HepG2 (cell line): ENCODE measurements around the gene PPP4R1. TPM values are rescaled to one million over a fixed set of nuclear protein-coding genes. Genes with fewer than 3 reads are reported as not detected.

Source experiments
- ATAC-seq: fragments of 200-7000 bp; cut with Tn5 transposase; 3 replicates; pipeline ENCODE4 v1.9.1; 2020; ENCODE audit warnings: mild to moderate bottlenecking, moderate library complexity
- Bru-seq: library from RNA; stranded (reverse); fragments of 400-500 nt; gene quantifications from one replicate; lab custom pipeline; 2021; lab: Mats Ljungman, UMichigan
- BruChase-seq, 2 experiments: library from RNA; stranded (reverse); fragments of 400-500 nt; gene quantifications; one replicate each; lab custom pipeline; 2021; lab: Mats Ljungman, UMichigan
- BruUV-seq: library from RNA; stranded (reverse); fragments of 400-500 nt; replicated peaks from 2 replicates; lab custom pipeline; 2021; lab: Mats Ljungman, UMichigan
- CTCF ChIA-PET: fragments of 300-600 bp; formaldehyde crosslinking; extraction: SDS; loops from one replicate; lab custom pipeline; 2021; ENCODE audit warnings: low total read pairs, inconsistent platforms, low intra/inter-chr PET ratio; lab: Yijun Ruan, JAX
- POLR2A ChIA-PET: fragments of 350-600 bp; sonication (Branson Sonifier 250); formaldehyde crosslinking; loops from one replicate; lab custom pipeline; 2020; ENCODE audit warnings: antibody characterized with exemption, inconsistent platforms; lab: Yijun Ruan, JAX
- DNase-seq: peaks from one replicate; pipeline ENCODE4 v3.0.0-alpha.2; 2015; ENCODE audit warnings: low spot score
- FAIRE-seq: peaks from 3 replicates; lab custom pipeline; 2011; peaks lifted over from hg19 to GRCh38; lab: Jason Lieb, UNC
- H2AFZ ChIP-seq: one replicate; pipeline ENCODE4 v1.6.1; 2011; ENCODE audit warnings: low read length, inconsistent platforms
- H3K27ac ChIP-seq: fragments of 300-600 bp; 3 replicates; pipeline ENCODE4 v1.8.0; 2011; ENCODE audit warnings: mixed run types, mild to moderate bottlenecking, mixed read lengths, low read length, inconsistent platforms; ENCODE audit not compliant: insufficient read depth; ENCODE audit errors: extremely low read length
- H3K27me3 ChIP-seq, 2 experiments: fragments of 200-600 bp in 1 of 2; 2 replicates in 1 of 2; 3 replicates in 1 of 2; pipeline versions ENCODE4 v1.6.0 to v1.8.0; 2011; ENCODE audit warnings: low read length in 2 of 2, mild to moderate bottlenecking in 2 of 2, moderate library complexity in 2 of 2, inconsistent platforms in 1 of 2; ENCODE audit not compliant: insufficient read depth in 2 of 2, control insufficient read depth in 1 of 2
- H3K36me3 ChIP-seq, 2 experiments: fragments of 200-600 bp in 1 of 2; replicated peaks in 1 of 2; 2 replicates in 1 of 2; 3 replicates in 1 of 2; pipeline versions ENCODE4 v1.5.1 to v1.8.0; 2011; ENCODE audit warnings: low read length in 2 of 2, inconsistent platforms in 1 of 2; ENCODE audit not compliant: insufficient read depth in 2 of 2, control insufficient read depth in 1 of 2
- H3K4me1 ChIP-seq: 2 replicates; pipeline ENCODE4 v1.5.1; 2012; ENCODE audit warnings: low read length, inconsistent platforms; ENCODE audit not compliant: insufficient read depth
- H3K4me2 ChIP-seq: 2 replicates; pipeline ENCODE4 v1.6.0; 2011; ENCODE audit warnings: low read depth, low read length, inconsistent platforms
- H3K4me3 ChIP-seq, 3 experiments: fragments of 200-600 bp in 1 of 3; sonication (generic), shearing (Covaris generic) in 1 of 3; replicated peaks in 1 of 3; 2 replicates each; pipeline ENCODE4 v1.5.1; 2011 to 2016; ENCODE audit warnings: low read length in 3 of 3, inconsistent platforms in 2 of 3, low read depth in 2 of 3, mild to moderate bottlenecking in 2 of 3, control low read depth in 1 of 3, mixed read lengths in 1 of 3; ENCODE audit not compliant: insufficient read depth in 1 of 3
- H3K79me2 ChIP-seq: one replicate; pipeline ENCODE4 v1.6.1; 2011; ENCODE audit warnings: low read length, inconsistent platforms; ENCODE audit not compliant: insufficient read depth
- H3K9ac ChIP-seq: 2 replicates; pipeline ENCODE4 v1.6.0; 2011; ENCODE audit warnings: mild to moderate bottlenecking, low read depth, low read length, inconsistent platforms; ENCODE audit not compliant: insufficient read depth
- H3K9me3 ChIP-seq: 2 replicates; pipeline ENCODE4 v1.5.1; 2012; ENCODE audit warnings: mild to moderate bottlenecking, low read length
- H4K20me1 ChIP-seq: 2 replicates; pipeline ENCODE4 v1.6.0; 2011; ENCODE audit warnings: inconsistent platforms, mild to moderate bottlenecking, low read length, moderate library complexity; ENCODE audit not compliant: insufficient read depth
- BHLHE40 ChIP-seq: IDR thresholded peaks from 2 replicates; pipeline ENCODE4 v1.6.1; 2011; ENCODE audit warnings: low read length, improper control_type of control experiment
- GABPB1 ChIP-seq: IDR thresholded peaks from 2 replicates; pipeline ENCODE4 v1.6.1; 2016; ENCODE audit warnings: mild to moderate bottlenecking, missing genetic modification reagents, moderate library complexity, missing compliant biosample characterization
- GZF1 ChIP-seq: sonication (generic); formaldehyde crosslinking; IDR thresholded peaks from 2 replicates; pipeline ENCODE4 v1.5.1; 2020; ENCODE audit warnings: mild to moderate bottlenecking, missing genetic modification reagents
- MED1 ChIP-seq: sonication (generic); formaldehyde crosslinking; IDR thresholded peaks from 2 replicates; pipeline ENCODE4 v1.4.0; 2020; ENCODE audit warnings: missing genetic modification reagents
- YEATS2 ChIP-seq: sonication (generic); formaldehyde crosslinking; IDR thresholded peaks from 2 replicates; pipeline ENCODE4 v1.4.0; 2020; ENCODE audit warnings: missing genetic modification reagents, borderline replicate concordance
- ZGPAT ChIP-seq: IDR thresholded peaks from 2 replicates; pipeline ENCODE4 v1.6.1; 2016; ENCODE audit warnings: mild to moderate bottlenecking
- ZMAT3 ChIP-seq: sonication (generic); formaldehyde crosslinking; conservative IDR thresholded peaks from 2 replicates; pipeline ENCODE4 v1.7.0; 2021; ENCODE audit warnings: missing genetic modification reagents
- ZNF3 ChIP-seq: IDR thresholded peaks from 2 replicates; pipeline ENCODE4 v1.7.0; 2017; ENCODE audit warnings: inconsistent platforms
- ZNF430 ChIP-seq: sonication (generic); formaldehyde crosslinking; IDR thresholded peaks from 2 replicates; pipeline ENCODE4 v1.9.0; 2021; ENCODE audit warnings: mild to moderate bottlenecking, missing genetic modification reagents
- ZNF550 ChIP-seq: sonication (generic); formaldehyde crosslinking; IDR thresholded peaks from 2 replicates; pipeline ENCODE4 v1.4.0; 2020; ENCODE audit warnings: mild to moderate bottlenecking, missing genetic modification reagents, borderline replicate concordance
- ZNF747 ChIP-seq: sonication (generic); formaldehyde crosslinking; IDR thresholded peaks from 2 replicates; pipeline ENCODE4 v1.8.1; 2023; ENCODE audit warnings: missing genetic modification reagents, mild to moderate bottlenecking, borderline replicate concordance
- ZNF800 ChIP-seq: sonication (generic); formaldehyde crosslinking; IDR thresholded peaks from 2 replicates; pipeline ENCODE4 v1.4.0; 2020; ENCODE audit warnings: missing genetic modification reagents
- ZSCAN9 ChIP-seq: IDR thresholded peaks from 2 replicates; pipeline ENCODE4 v1.6.1; 2016; ENCODE audit warnings: borderline replicate concordance
- WGBS: methylation state at CpG from one replicate; pipeline ENCODE4 v1.1.6; 2017; ENCODE audit warnings: low lambda C conversion rate; 5-methylcytosine and 5-hydroxymethylcytosine counted together
- in situ Hi-C: cut with HindIII; loops from 2 replicates; pipeline ENCODE4 v1.10.0; 2017; ENCODE audit warnings: low pct_unique_long_range_greater_than_20kb; ENCODE audit not compliant: extremely low pct_ligation_motif_present
- intact Hi-C: fragments of 100-400 bp; cut with micrococcal nuclease; formaldehyde crosslinking; loops from one replicate; pipeline ENCODE4 v1.10.0; 2022; ENCODE audit not compliant: unreplicated experiment
- long read RNA-seq, 2 experiments: library from RNA in 1 of 2; library from polyadenylated mRNA in 1 of 2; stranded (forward) in 1 of 2; unstranded in 1 of 2; transcript quantifications; one replicate each; pipeline ENCODE4 v2.0.0, GENCODE V29; 2019 to 2022
- polyA minus RNA-seq, 3 experiments: library from RNA; depleted of rRNA, polyadenylated mRNA; stranded (reverse); fragments of >200 nt; gene quantifications; 2 replicates each; pipeline ENCODE4 v1.2.3, GENCODE V29; 2011; ENCODE audit warnings: low replicate concordance in 1 of 3
- polyA plus RNA-seq, 8 experiments: library from polyadenylated mRNA; depleted of rRNA in 3 of 8; stranded (reverse) in 7 of 8; unstranded in 1 of 8; fragments of >200 nt; fragmentation: Illumina TruSeq in 4 of 8; extraction: Trizol in 4 of 8; gene quantifications; 2 replicates each; pipeline versions ENCODE4 v1.2.1 to v1.2.3, GENCODE V29; 2011 to 2016; ENCODE audit warnings: low read depth in 4 of 8, missing spikeins in 1 of 8, mixed read lengths in 1 of 8; ENCODE audit not compliant: insufficient read depth in 1 of 8
- total RNA-seq, 5 experiments: library from RNA; depleted of rRNA; stranded (reverse); fragments of >200 nt; fragmentation: Illumina TruSeq; extraction: Trizol; gene quantifications; 2 replicates each; pipeline ENCODE4 v1.2.3, GENCODE V29; 2016; ENCODE audit warnings: low read depth in 1 of 5

PPP4R1 gene
- total RNA-seq (2016; rRNA removed; fragmentation: Illumina TruSeq; extraction: Trizol) (66.5 and 84.6 TPM in 2 replicates), polyA plus RNA-seq (2011; rRNA removed) (67.2 and 72.4 TPM in 2 replicates), polyA minus RNA-seq (2011; rRNA and poly(A)+ RNA removed; ENCODE audit: low replicate concordance) (122 and 149 TPM in 2 replicates), Bru-seq, nascent RNA (percentile 91 among the genes with signal in this experiment), BruChase-seq, experiment 1, labeled RNA remaining after a 6-hour chase (percentile 90 among the genes with signal in this experiment), BruChase-seq, experiment 2, labeled RNA remaining after a 2-hour chase (percentile 90 among the genes with signal in this experiment)
- total RNA-seq (2016; cell fraction: cytosol; rRNA removed; fragmentation: Illumina TruSeq; extraction: Trizol; ENCODE audit: low read depth), result 144 and 170 TPM in 2 replicates
- 69.2 and 85.3 TPM in 2 replicates for total RNA-seq (2016; cell fraction: insoluble cytoplasmic fraction; rRNA removed; fragmentation: Illumina TruSeq; extraction: Trizol)
- total RNA-seq (2016; cell fraction: membrane; rRNA removed; fragmentation: Illumina TruSeq; extraction: Trizol), result 85.0 and 109 TPM in 2 replicates
- total RNA-seq (2016; cell fraction: nucleus; rRNA removed; fragmentation: Illumina TruSeq; extraction: Trizol), result 69.1 and 76.3 TPM in 2 replicates
- 55.0 and 59.0 TPM in 2 replicates for polyA plus RNA-seq (2011; cell fraction: cytosol; rRNA removed)
- polyA plus RNA-seq (2011; cell fraction: nucleus; rRNA removed), result 76.7 and 84.0 TPM in 2 replicates
- polyA plus RNA-seq (2012), result 35.3 and 48.1 TPM in 2 replicates
- 6.3 and 6.5 TPM in 2 replicates for polyA plus RNA-seq (2016; cell fraction: cytosol; fragmentation: Illumina TruSeq; extraction: Trizol; ENCODE audit: low read depth)
- polyA plus RNA-seq (2016; cell fraction: insoluble cytoplasmic fraction; fragmentation: Illumina TruSeq; extraction: Trizol; ENCODE audit: low read depth), result 50.5 and 52.3 TPM in 2 replicates
- polyA plus RNA-seq (2016; cell fraction: membrane; fragmentation: Illumina TruSeq; extraction: Trizol; ENCODE audit: low read depth), result 18.9 and 22.6 TPM in 2 replicates
- polyA plus RNA-seq (2016; cell fraction: nucleus; fragmentation: Illumina TruSeq; extraction: Trizol; ENCODE audit: insufficient read depth, low read depth), result 68.2 and 72.2 TPM in 2 replicates
- polyA minus RNA-seq (2011; cell fraction: cytosol; rRNA and poly(A)+ RNA removed), result 33.5 and 74.3 TPM in 2 replicates
- polyA minus RNA-seq (2011; cell fraction: nucleus; rRNA and poly(A)+ RNA removed), result 130 and 145 TPM in 2 replicates
- long read RNA-seq, experiment 1, transcript PPP4R1-202 (20 exons, 3,885 nt), result major isoform, 5 of 14 reads
- long read RNA-seq, experiment 1, partial matches to known transcripts, result 3 of 14 reads
- long read RNA-seq, experiment 1, other reads (novel, unspliced or antisense), result 2 of 14 reads
- long read RNA-seq, experiment 2, transcript PPP4R1-202 (20 exons, 3,885 nt), result minor isoform, 6 of 77 reads
- long read RNA-seq, experiment 2, transcript PPP4R1-203 (20 exons, 3,925 nt), result major isoform, 8 of 77 reads
- long read RNA-seq, experiment 2, partial matches to known transcripts, result 41 of 77 reads
- long read RNA-seq, experiment 2, other reads (novel, unspliced or antisense), result 22 of 77 reads

GRCh38 chr18:9614401-9615279 lies at the start of gene PPP4R1:
Gene PPP4R1, minus strand, starts transcription at chr18:9614559. Its CDS starts 75 bp downstream, at chr18:9614484.
- Histone ChIP-seq H3K4me2 (peak within 1 kb of the TSS; percentile 97), H3K4me1 (peaks cover 59% of the 10 kb centered on the region), H4K20me1 (peaks cover 5% of the 10 kb centered on the region; the same call in 1 of the 2 replicates), H3K9me3 (no peaks in the 10 kb centered on the region), H3K36me3 (peaks cover 2 to 8% of the 10 kb centered on the region in 2 experiments; a peak in 3 of 5 replicates), H2AFZ (no peak within 1 kb of the TSS), H3K4me3 (peak within 1 kb of the TSS; percentile 93 to 99 (median 94)), H3K27me3 (no peaks in the 10 kb centered on the region), H3K9ac (peak within 1 kb of the TSS; percentile 87), H3K27ac (peak within 1 kb of the TSS; percentile 81), H3K79me2 (peaks cover 41% of the 10 kb centered on the region)
- ChIA-PET CTCF (no interaction called here), POLR2A (interaction anchor here (1.0 kb wide), 1 partner anchor 51 kb away, joined by 4 read pairs; no protein-coding TSS in a partner anchor)
- intact Hi-C loops (loop anchor here (1.0 to 5.0 kb wide), 3 partner anchors 37 to 298 kb away; partner anchors contain the start of gene VAPA), in situ Hi-C loops (loop anchor here (10.0 kb wide), 1 partner anchor 60 kb away; no protein-coding TSS in a partner anchor)
- ATAC-seq (peak; percentile 73), FAIRE-seq (no peak), DNase-seq (peak; percentile 33)
- 1% methylated on average over 32 of the region's 127 CpGs for WGBS
- no TSS peak for BruUV-seq
- TF ChIP-seq ZGPAT (CRISPR knock-in tag) (peak; percentile 45; the same call in 1 of the 2 replicates), GZF1 (CRISPR knock-in tag) (no peak), ZNF550 (0 out of 2 replicates have a peak, but pooled peaks have one; percentile 26), MED1 (0 out of 2 replicates have a peak, but pooled peaks have one; percentile 19), ZNF3 (CRISPR knock-in tag) (peak; percentile 96), ZNF800 (CRISPR knock-in tag) (no peak), BHLHE40 (no peak), ZMAT3 (CRISPR knock-in tag) (peak; percentile 60; the same call in 1 of the 2 replicates), ZSCAN9 (no peak), ZNF430 (peak; percentile 36; the same call in 1 of the 2 replicates), GABPB1 (CRISPR knock-in tag) (peak; percentile 53), YEATS2 (CRISPR knock-in tag) (peak; percentile 39; the same call in 1 of the 2 replicates), ZNF747 (0 out of 2 replicates have a peak, but pooled peaks have one; percentile 45)
